SK-N-SH (cell line): ENCODE measurements around the gene ENO1. TPM values are rescaled to one million over a fixed set of nuclear protein-coding genes. Genes with fewer than 3 reads are reported as not detected.
"Not testable (repeated sequence)": the region's sequence is repeated elsewhere in the genome, so short reads cannot be mapped to it uniquely, and the experiment has no call there.

Experiments
- CTCF ChIA-PET: fragments of 300-600, 350-600 bp; formaldehyde crosslinking; extraction: SDS; loops from one replicate; lab custom pipeline; 2021; lab: Yijun Ruan, JAX
- POLR2A ChIA-PET: fragments of 350-600 bp; sonication (Branson Sonifier 250); formaldehyde crosslinking; extraction: SDS; loops from one replicate; lab custom pipeline; 2020; ENCODE audit warnings: antibody characterized with exemption, inconsistent platforms; lab: Yijun Ruan, JAX
- DNase-seq: peaks from one replicate; pipeline ENCODE4 v3.0.0; 2012
- H2AFZ ChIP-seq: fragments of 200-600 bp; sonication (generic); 2 replicates; pipeline ENCODE4 v1.8.1; 2016; ENCODE audit warnings: antibody characterized with exemption, mild to moderate bottlenecking, low read depth
- H3F3A ChIP-seq: fragments of 200-600 bp; sonication (generic); replicated peaks from 2 replicates; pipeline ENCODE3; 2016; ENCODE audit warnings: antibody characterized with exemption, mild to moderate bottlenecking; ENCODE audit not compliant: insufficient read depth
- H3K27ac ChIP-seq, 2 experiments: fragments of 200-500 bp in 1 of 2; fragments of 200-600 bp in 1 of 2; sonication (Bioruptor generic) in 1 of 2; sonication (generic), shearing (Covaris generic) in 1 of 2; 2 replicates each; pipeline versions ENCODE4 v1.5.1 to v1.6.1; 2014 to 2016; ENCODE audit warnings: low read depth in 2 of 2, inconsistent platforms in 1 of 2, low read length in 1 of 2, mild to moderate bottlenecking in 1 of 2, mixed read lengths in 1 of 2
- H3K27me3 ChIP-seq: fragments of 200-600 bp; sonication (generic), shearing (Covaris generic); 2 replicates; pipeline ENCODE4 v1.6.1; 2016; ENCODE audit warnings: mixed run types; ENCODE audit not compliant: insufficient read depth
- H3K36me3 ChIP-seq, 2 experiments: fragments of 200-500 bp in 1 of 2; fragments of 200-600 bp in 1 of 2; sonication (Bioruptor generic) in 1 of 2; sonication (generic) in 1 of 2; replicated peaks in 1 of 2; 2 replicates each; pipeline versions ENCODE3 to v1.5.1; 2014 to 2016; ENCODE audit warnings: low read length in 1 of 2, mild to moderate bottlenecking in 1 of 2; ENCODE audit not compliant: insufficient read depth in 2 of 2, control insufficient read depth in 1 of 2
- H3K4me1 ChIP-seq, 2 experiments: fragments of 200-500 bp in 1 of 2; fragments of 200-600 bp in 1 of 2; sonication (Bioruptor generic) in 1 of 2; sonication (generic), shearing (Covaris generic) in 1 of 2; 2 replicates each; pipeline versions ENCODE4 v1.5.1 to v1.6.1; 2014 to 2016; ENCODE audit warnings: low read depth in 1 of 2, low read length in 1 of 2, mixed run types in 1 of 2; ENCODE audit not compliant: insufficient read depth in 2 of 2, control insufficient read depth in 1 of 2
- H3K4me2 ChIP-seq: fragments of 200-600 bp; sonication (generic), shearing (Covaris generic); 2 replicates; pipeline ENCODE4 v1.6.1; 2017; ENCODE audit warnings: mixed run types
- H3K4me3 ChIP-seq, 2 experiments: fragments of 200-500 bp in 1 of 2; fragments of 200-600 bp in 1 of 2; sonication (Bioruptor generic) in 1 of 2; sonication (generic), shearing (Covaris generic) in 1 of 2; 2 replicates each; pipeline versions ENCODE4 v1.5.1 to v1.8.1; 2014 to 2016; ENCODE audit warnings: low read depth in 2 of 2, inconsistent platforms in 1 of 2, low read length in 1 of 2, mild to moderate bottlenecking in 1 of 2, mixed read lengths in 1 of 2, moderate library complexity in 1 of 2
- H3K79me2 ChIP-seq: fragments of 200-600 bp; sonication (generic); 2 replicates; pipeline ENCODE4 v1.8.1; 2017; ENCODE audit warnings: mild to moderate bottlenecking; ENCODE audit not compliant: insufficient read depth
- H3K9ac ChIP-seq: fragments of 200-600 bp; sonication (generic); 2 replicates; pipeline ENCODE4 v1.6.1; 2017; ENCODE audit warnings: mixed run types
- H3K9me2 ChIP-seq: fragments of 200-600 bp; sonication (generic); 2 replicates; pipeline ENCODE4 v1.6.1; 2017; ENCODE audit warnings: mixed run types
- H3K9me3 ChIP-seq: fragments of 200-600 bp; sonication (generic); 2 replicates; pipeline ENCODE4 v1.6.1; 2017; ENCODE audit warnings: mixed run types, mild to moderate bottlenecking, moderate library complexity
- H4K20me1 ChIP-seq: fragments of 200-600 bp; sonication (generic); 2 replicates; pipeline ENCODE4 v1.6.1; 2017; ENCODE audit warnings: mild to moderate bottlenecking, mixed run types; ENCODE audit not compliant: insufficient read depth
- CHD2 ChIP-seq: fragments of 150-350 bp; IDR thresholded peaks from 2 replicates; pipeline ENCODE4 v1.6.1; 2018; ENCODE audit warnings: low read length; ENCODE audit not compliant: partially characterized antibody
- ELF1 ChIP-seq: IDR thresholded peaks from 2 replicates; pipeline ENCODE4 v1.4.0; 2012
- GABPA ChIP-seq: IDR thresholded peaks from 2 replicates; pipeline ENCODE4 v1.4.0; 2012; ENCODE audit warnings: low read depth, mild to moderate bottlenecking
- GATA2 ChIP-seq: sonication (generic); formaldehyde crosslinking; IDR thresholded peaks from 2 replicates; pipeline ENCODE4 v1.5.0; 2020; ENCODE audit warnings: mild to moderate bottlenecking, missing genetic modification reagents
- MEF2A ChIP-seq: IDR thresholded peaks from 2 replicates; pipeline ENCODE4 v1.4.0; 2012; ENCODE audit warnings: low read depth, borderline replicate concordance
- PBX3 ChIP-seq: IDR thresholded peaks from 2 replicates; pipeline ENCODE4; 2012
- USF2 ChIP-seq: fragments of 150-350 bp; IDR thresholded peaks from 2 replicates; pipeline ENCODE4 v1.6.1; 2017; ENCODE audit warnings: antibody characterized with exemption, low read length, low read depth, borderline replicate concordance
- YY1 ChIP-seq: IDR thresholded peaks from 2 replicates; pipeline ENCODE4 v1.4.0; 2012; ENCODE audit warnings: low read depth, mild to moderate bottlenecking
- WGBS: methylation state at CpG from one replicate; pipeline ENCODE4 v1.1.6; 2017; ENCODE audit warnings: low lambda C conversion rate; 5-methylcytosine and 5-hydroxymethylcytosine counted together
- polyA plus RNA-seq, 3 experiments: library from polyadenylated mRNA; depleted of rRNA; stranded (reverse); fragments of >200 nt; gene quantifications; 2 replicates each; pipeline ENCODE4 v1.2.3, GENCODE V29; 2012

ENO1 gene
- polyA plus RNA-seq, 1 of the 3 experiments (the other 2 are of a cell fraction), result 1,599 TPM

GRCh38 chr1:8899046-8899445, 20.6 kb upstream of the ENO1 start (continued):
- TF ChIP-seq PBX3, result no peak
- no peak for TF ChIP-seq GABPA
- TF ChIP-seq CHD2, result no peak
- no peak for TF ChIP-seq YY1
- TF ChIP-seq ELF1, result no peak
- TF ChIP-seq MEF2A, result no peak
- TF ChIP-seq GATA2 (CRISPR knock-in tag), result no peak
- no peak for TF ChIP-seq USF2

- H3K27ac ChIP-seq, H3K79me2 ChIP-seq, H3K9ac ChIP-seq, H3K36me3 ChIP-seq, H3K9me2 ChIP-seq, H3K4me2 ChIP-seq, H3K9me3 ChIP-seq, H3K4me1 ChIP-seq, DNase-seq, H3K27me3 ChIP-seq, CTCF ChIA-PET, H4K20me1 ChIP-seq, POLR2A ChIA-PET, H2AFZ ChIP-seq, H3K4me3 ChIP-seq: not testable (repeated sequence)
- H3F3A ChIP-seq, result peaks cover 20% of the 10 kb centered on the region
- WGBS, result 90% methylated on average over 5 of the region's 5 CpGs
These were observed 19.9 kb upstream of the ENO1 start for GRCh38 chr1:8898418-8898817.

- CTCF ChIA-PET, result not testable (repeated sequence)
- WGBS, result 100% methylated on average over 4 of the region's 4 CpGs
These were observed 19.0 kb upstream of the ENO1 start for GRCh38 chr1:8897505-8897904.

GRCh38 chr1:8896775-8897174, 18.3 kb upstream of the ENO1 start:
- H3K27ac ChIP-seq, H4K20me1 ChIP-seq, H3K4me3 ChIP-seq, H3K27me3 ChIP-seq, H3K9ac ChIP-seq, H3K4me1 ChIP-seq, H3K4me2 ChIP-seq, H3K36me3 ChIP-seq, H3K79me2 ChIP-seq, H3K9me2 ChIP-seq, H3F3A ChIP-seq, DNase-seq, CTCF ChIA-PET, POLR2A ChIA-PET, H3K9me3 ChIP-seq, H2AFZ ChIP-seq: not testable (repeated sequence)
- WGBS, result 85% methylated on average over 3 of the region's 3 CpGs

More at GRCh38 chr1:8897505-8897904, 19.0 kb upstream of the ENO1 start:
- H3K4me2 ChIP-seq, H3K4me1 ChIP-seq, H3K27ac ChIP-seq, POLR2A ChIA-PET, H3K4me3 ChIP-seq, H3K9me2 ChIP-seq, H3K79me2 ChIP-seq, H3K27me3 ChIP-seq, H3K9me3 ChIP-seq, DNase-seq, H2AFZ ChIP-seq, H4K20me1 ChIP-seq, H3K36me3 ChIP-seq, H3K9ac ChIP-seq: not testable (repeated sequence)
- peaks cover 11% of the 10 kb centered on the region for H3F3A ChIP-seq
